ENCODE results near the gene MACC1. TPM values are rescaled to one million over a fixed set of nuclear protein-coding genes. Genes with fewer than 3 reads are reported as not detected.

Gene MACC1
- total RNA-seq, 3 donors from 2014 or later (not counting 1 experiment from before 2014, with no cell fraction given): 0.09 to 0.45 (median 0.26) TPM

- Mint-ChIP-seq H3K4me3 (no peak overlapping the region), H3K4me1 (no peaks in the 10 kb centered on the region), H3K36me3 (no peaks in the 10 kb centered on the region), H3K27ac (no peak overlapping the region), H3K9me3 (no peaks in the 10 kb centered on the region), H3K27me3 (ENCODE audit: low read depth in 2 of 2) (no peaks in the 10 kb centered on the region)
- H3K4me1 ChIP-seq (ENCODE audit: control insufficient read depth, insufficient read depth, low read length): no peaks in the 10 kb centered on the region
- no peaks in the 10 kb centered on the region for H3K27me3 ChIP-seq (ENCODE audit: control insufficient read depth, insufficient read depth, low read length)
- no peaks in the 10 kb centered on the region for H3K9me3 ChIP-seq (ENCODE audit: control insufficient read depth, insufficient read depth, low read length)
- 82% methylated on average over 1 of the region's 2 CpGs for WGBS (ENCODE audit: insufficient coverage)
- TF ChIP-seq CTCF (IDR thresholded peaks at IDR 0.05): no peak
- intact Hi-C loops (cut with micrococcal nuclease): no loop called here
- ATAC-seq (no peak), DNase-seq (no peak)
- no peak overlapping the region for H3K27ac ChIP-seq (ENCODE audit: low read length)
- no peaks in the 10 kb centered on the region for H3K36me3 ChIP-seq (ENCODE audit: control insufficient read depth, insufficient read depth, low read length)
- H3K4me3 ChIP-seq (ENCODE audit: low read length): no peak overlapping the region
These were observed 46.6 kb downstream of the MACC1 start for GRCh38 chr7:20170633-20171032.

GRCh38 chr7:20165146-20165510 is 52.1 kb downstream of the MACC1 start:
- Histone ChIP-seq H3K27me3 (ENCODE audit: control insufficient read depth, insufficient read depth, low read length) (no peaks in the 10 kb centered on the region), H3K27ac (ENCODE audit: low read length) (no peak overlapping the region), H3K4me1 (ENCODE audit: control insufficient read depth, insufficient read depth, low read length) (no peaks in the 10 kb centered on the region), H3K4me3 (ENCODE audit: low read length) (no peak overlapping the region), H3K36me3 (ENCODE audit: control insufficient read depth, insufficient read depth, low read length) (no peaks in the 10 kb centered on the region), H3K9me3 (ENCODE audit: control insufficient read depth, insufficient read depth, low read length) (no peaks in the 10 kb centered on the region)
- intact Hi-C loops (cut with micrococcal nuclease): no loop called here
- no peak overlapping the region for H3K27ac Mint-ChIP-seq
- no peaks in the 10 kb centered on the region for H3K4me1 Mint-ChIP-seq
- no peak overlapping the region for H3K4me3 Mint-ChIP-seq
- no peaks in the 10 kb centered on the region for H3K27me3 Mint-ChIP-seq (ENCODE audit: low read depth in 2 of 2)
- H3K36me3 Mint-ChIP-seq: no peaks in the 10 kb centered on the region
- no peak for ATAC-seq
- TF ChIP-seq CTCF (IDR thresholded peaks at IDR 0.05): no peak
- no peaks in the 10 kb centered on the region for H3K9me3 Mint-ChIP-seq
- no peak for DNase-seq
- WGBS (ENCODE audit: insufficient coverage): 82% methylated on average over 1 of the region's 1 CpG

- 52% methylated on average over 4 of the region's 6 CpGs for WGBS (ENCODE audit: insufficient coverage)
- H3K4me1 ChIP-seq (ENCODE audit: control insufficient read depth, insufficient read depth, low read length): no peaks in the 10 kb centered on the region
- Mint-ChIP-seq H3K4me3 (no peak overlapping the region), H3K27ac (no peak overlapping the region), H3K27me3 (ENCODE audit: low read depth in 2 of 2) (no peaks in the 10 kb centered on the region), H3K36me3 (no peaks in the 10 kb centered on the region), H3K4me1 (no peaks in the 10 kb centered on the region), H3K9me3 (no peaks in the 10 kb centered on the region)
- no peak for DNase-seq
- H3K4me3 ChIP-seq (ENCODE audit: low read length): no peak overlapping the region
- H3K27ac ChIP-seq (ENCODE audit: low read length): no peak overlapping the region
- ATAC-seq: no peak
- no peak for TF ChIP-seq CTCF (IDR thresholded peaks at IDR 0.05)
- no peaks in the 10 kb centered on the region for H3K9me3 ChIP-seq (ENCODE audit: control insufficient read depth, insufficient read depth, low read length)
- no peaks in the 10 kb centered on the region for H3K27me3 ChIP-seq (ENCODE audit: control insufficient read depth, insufficient read depth, low read length)
- no peaks in the 10 kb centered on the region for H3K36me3 ChIP-seq (ENCODE audit: control insufficient read depth, insufficient read depth, low read length)
- intact Hi-C loops (cut with micrococcal nuclease): no loop called here
These were observed 52.6 kb downstream of the MACC1 start for GRCh38 chr7:20164425-20165145.

- Histone ChIP-seq H3K9me3 (ENCODE audit: control insufficient read depth, insufficient read depth, low read length) (no peaks in the 10 kb centered on the region), H3K4me3 (ENCODE audit: low read length) (no peak overlapping the region), H3K27me3 (ENCODE audit: control insufficient read depth, insufficient read depth, low read length) (no peaks in the 10 kb centered on the region), H3K4me1 (ENCODE audit: control insufficient read depth, insufficient read depth, low read length) (no peaks in the 10 kb centered on the region), H3K27ac (ENCODE audit: low read length) (no peak overlapping the region), H3K36me3 (ENCODE audit: control insufficient read depth, insufficient read depth, low read length) (no peaks in the 10 kb centered on the region)
- Mint-ChIP-seq H3K36me3 (no peaks in the 10 kb centered on the region), H3K4me1 (no peaks in the 10 kb centered on the region), H3K9me3 (no peaks in the 10 kb centered on the region), H3K4me3 (no peak overlapping the region), H3K27ac (no peak overlapping the region), H3K27me3 (ENCODE audit: low read depth in 2 of 2) (no peaks in the 10 kb centered on the region)
- no CpG with 5 or more reads among the region's 1 CpG for WGBS (ENCODE audit: insufficient coverage)
- intact Hi-C loops (cut with micrococcal nuclease): no loop called here
- ATAC-seq: no peak
- no peak for TF ChIP-seq CTCF (IDR thresholded peaks at IDR 0.05)
- no peak for DNase-seq
These were observed 54.5 kb downstream of the MACC1 start for GRCh38 chr7:20162665-20163064.
